Neural crest cell (in vitro differentiated cells): Measurements from ENCODE around the gene CLSTN2. TPM values are rescaled to one million over a fixed set of nuclear protein-coding genes. Genes with fewer than 3 reads are reported as not detected.

Experiments used
- DNase-seq: peaks from one replicate; pipeline ENCODE4 v3.0.0; 2021; ENCODE audit warnings: low read depth, mixed read lengths, low spot score
- H3K27ac Mint-ChIP-seq: one replicate; pipeline ENCODE4 v1.8.0; 2021; ENCODE audit warnings: mild to moderate bottlenecking, mixed read lengths; ENCODE audit not compliant: unreplicated experiment
- H3K27me3 Mint-ChIP-seq: 2 replicates; pipeline ENCODE4 v1.8.0; 2021; ENCODE audit warnings: low read depth, mild to moderate bottlenecking, mixed read lengths
- H3K36me3 Mint-ChIP-seq: 2 replicates; pipeline ENCODE4 v1.8.0; 2021; ENCODE audit warnings: low read depth, mild to moderate bottlenecking, mixed read lengths
- H3K4me1 Mint-ChIP-seq: 2 replicates; pipeline ENCODE4 v1.8.0; 2021; ENCODE audit warnings: mixed read lengths
- H3K4me3 Mint-ChIP-seq: one replicate; pipeline ENCODE4 v1.8.0; 2021; ENCODE audit warnings: mild to moderate bottlenecking, mixed read lengths
- H3K9me3 Mint-ChIP-seq: 2 replicates; pipeline ENCODE4 v1.8.0; 2021; ENCODE audit warnings: mixed read lengths
- CTCF ChIP-seq: fragments of 200-600 bp; sonication (generic); conservative IDR thresholded peaks from 2 replicates; pipeline ENCODE4 v1.5.0; 2021; ENCODE audit warnings: antibody characterized with exemption, mild to moderate bottlenecking
- total RNA-seq: library from RNA; stranded (reverse); gene quantifications from 2 replicates; pipeline ENCODE4 v1.2.1, GENCODE V29; 2021

The CLSTN2 gene
- total RNA-seq, 1 donor from 2014 or later, result 1.9 TPM

GRCh38 chr3:140546649-140547048 is 611.7 kb downstream of the CLSTN2 start:
- Mint-ChIP-seq H3K4me1 (no peaks in the 10 kb centered on the region), H3K27ac (no peak overlapping the region), H3K27me3 (no peaks in the 10 kb centered on the region), H3K4me3 (no peak overlapping the region), H3K9me3 (no peaks in the 10 kb centered on the region), H3K36me3 (no peaks in the 10 kb centered on the region)
- no peak for TF ChIP-seq CTCF
- no peak for DNase-seq

GRCh38 chr3:140552403-140552802 is 617.4 kb downstream of the CLSTN2 start:
- Mint-ChIP-seq H3K9me3 (no peaks in the 10 kb centered on the region), H3K4me3 (no peak overlapping the region), H3K4me1 (no peaks in the 10 kb centered on the region), H3K27me3 (no peaks in the 10 kb centered on the region), H3K36me3 (no peaks in the 10 kb centered on the region), H3K27ac (no peak overlapping the region)
- DNase-seq, result no peak
- TF ChIP-seq CTCF, result no peak

- no peaks in the 10 kb centered on the region for H3K36me3 Mint-ChIP-seq
- H3K27me3 Mint-ChIP-seq, result no peaks in the 10 kb centered on the region
- no peak overlapping the region for H3K4me3 Mint-ChIP-seq
- H3K9me3 Mint-ChIP-seq, result no peaks in the 10 kb centered on the region
- H3K4me1 Mint-ChIP-seq, result no peaks in the 10 kb centered on the region
- TF ChIP-seq CTCF, result no peak
- no peak for DNase-seq
- H3K27ac Mint-ChIP-seq, result no peak overlapping the region
Measured at GRCh38 chr3:140552898-140553297, 617.9 kb downstream of the CLSTN2 start.

- Mint-ChIP-seq H3K4me1 (no peaks in the 10 kb centered on the region), H3K36me3 (no peaks in the 10 kb centered on the region), H3K27me3 (no peaks in the 10 kb centered on the region), H3K9me3 (no peaks in the 10 kb centered on the region), H3K27ac (no peak overlapping the region), H3K4me3 (no peak overlapping the region)
- no peak for DNase-seq
- no peak for TF ChIP-seq CTCF
Measured at GRCh38 chr3:140553591-140553990, 618.6 kb downstream of the CLSTN2 start.

DNA sequence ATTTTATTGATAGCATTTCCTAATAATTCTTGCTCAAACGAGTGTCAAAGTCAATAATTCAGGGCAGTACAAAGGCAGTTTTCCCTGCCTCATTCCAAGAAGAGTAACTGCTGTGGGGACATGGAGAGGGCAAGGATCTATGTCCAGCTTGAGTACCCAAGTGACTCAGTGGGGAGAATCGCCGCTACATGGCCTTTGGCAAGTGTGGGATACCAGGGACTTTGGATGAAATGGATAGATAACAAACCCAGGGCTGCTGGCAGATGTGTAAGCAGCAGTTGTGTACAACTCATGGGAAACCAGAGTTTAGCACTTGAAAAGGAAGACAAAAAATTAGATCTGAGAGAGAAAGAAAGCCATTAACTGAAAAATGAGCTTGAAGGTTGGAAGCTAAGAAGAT is 620.7 kb downstream of the CLSTN2 start:
- Mint-ChIP-seq H3K4me3 (no peak overlapping the region), H3K36me3 (no peaks in the 10 kb centered on the region), H3K9me3 (no peaks in the 10 kb centered on the region), H3K27ac (no peak overlapping the region), H3K27me3 (no peaks in the 10 kb centered on the region), H3K4me1 (no peaks in the 10 kb centered on the region)
- no peak for DNase-seq
- TF ChIP-seq CTCF, result no peak

DNA sequence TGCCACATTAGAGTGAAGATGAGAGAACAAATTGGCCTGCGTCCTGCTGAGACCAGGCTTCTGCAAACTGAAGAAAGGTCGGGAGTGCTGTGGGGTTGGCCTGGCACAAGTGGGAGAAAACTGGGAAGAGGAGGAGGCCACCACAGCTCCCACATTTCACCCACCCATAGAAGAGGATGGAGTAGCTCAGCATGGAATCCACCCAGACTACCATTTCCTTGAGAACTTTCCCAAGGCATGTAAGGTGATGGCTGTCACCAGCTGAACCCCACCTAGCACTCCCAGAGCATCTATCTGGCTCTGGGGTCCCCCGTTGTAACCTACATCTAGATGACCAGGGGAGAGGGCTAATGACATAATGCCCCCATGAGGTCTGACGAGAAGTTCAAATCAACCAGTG is 622.5 kb downstream of the CLSTN2 start:
- TF ChIP-seq CTCF, result no peak
- H3K4me1 Mint-ChIP-seq, result no peaks in the 10 kb centered on the region
- peak overlapping the region; percentile 21 for H3K27ac Mint-ChIP-seq
- no peaks in the 10 kb centered on the region for H3K36me3 Mint-ChIP-seq
- no peaks in the 10 kb centered on the region for H3K27me3 Mint-ChIP-seq
- H3K4me3 Mint-ChIP-seq, result no peak overlapping the region
- H3K9me3 Mint-ChIP-seq, result no peaks in the 10 kb centered on the region
- no peak for DNase-seq
